Forelimb muscle (tissue), 1 donor: Measurements from ENCODE around the gene RAB8B. TPM values are rescaled to one million over a fixed set of nuclear protein-coding genes. Genes with fewer than 3 reads are reported as not detected.
"Not testable (repeated sequence)": the region's sequence is repeated elsewhere in the genome, so short reads cannot be mapped to it uniquely, and the experiment has no call there.

Experiments used
- DNase-seq: peaks from one replicate; pipeline ENCODE4 v3.0.0-alpha.2; 2013; ENCODE audit warnings: low read depth
- polyA plus RNA-seq: library from polyadenylated mRNA; unstranded; fragments of 120-200 nt; gene quantifications from one replicate; pipeline ENCODE4 v1.2.1, GENCODE V29; 2013; ENCODE audit not compliant: insufficient read length

RAB8B gene
- polyA plus RNA-seq, 1 donor = 16.8 TPM

- not testable (repeated sequence) for DNase-seq
These were observed 19.4 kb downstream of the RAB8B start for GRCh38 chr15:63208824-63209223.

GRCh38 chr15:63210151-63211091 lies 21.0 kb downstream of the RAB8B start:
- DNase-seq = no peak

- no peak for DNase-seq
These were observed 21.7 kb downstream of the RAB8B start for GRCh38 chr15:63211092-63211490.

GRCh38 chr15:63211549-63211948 lies 22.1 kb downstream of the RAB8B start:
- DNase-seq = no peak

GRCh38 chr15:63212050-63213004 lies 22.9 kb downstream of the RAB8B start:
- DNase-seq = peak; percentile 71

GRCh38 chr15:63218100-63218808 lies 28.8 kb downstream of the RAB8B start:
- DNase-seq = no peak

- no peak for DNase-seq
These were observed 29.8 kb downstream of the RAB8B start for GRCh38 chr15:63219196-63219710.

GRCh38 chr15:63221346-63221745 lies 31.9 kb downstream of the RAB8B start:
- DNase-seq = no peak

GRCh38 chr15:63223463-63223862 lies 34.1 kb downstream of the RAB8B start:
- no peak for DNase-seq

GRCh38 chr15:63225381-63225780 lies 36.0 kb downstream of the RAB8B start:
- DNase-seq = no peak

- no peak for DNase-seq
These were observed 36.9 kb downstream of the RAB8B start for GRCh38 chr15:63226155-63226883.

- no peak for DNase-seq
These were observed 37.6 kb downstream of the RAB8B start for GRCh38 chr15:63226966-63227401.

- no peak for DNase-seq
These were observed 38.3 kb downstream of the RAB8B start for GRCh38 chr15:63227689-63228088.

- no peak for DNase-seq
These were observed 41.8 kb downstream of the RAB8B start for GRCh38 chr15:63231206-63231605.

GRCh38 chr15:63231706-63232105 lies 42.3 kb downstream of the RAB8B start:
- DNase-seq = no peak

GRCh38 chr15:63232405-63232804 lies 43.0 kb downstream of the RAB8B start:
- DNase-seq = no peak

GRCh38 chr15:63232943-63233342 lies 43.5 kb downstream of the RAB8B start:
- no peak for DNase-seq

GRCh38 chr15:63233667-63234423 lies 44.4 kb downstream of the RAB8B start:
- no peak for DNase-seq

- no peak for DNase-seq
These were observed 45.1 kb downstream of the RAB8B start for GRCh38 chr15:63234451-63234870.

GRCh38 chr15:63236272-63236671 lies 46.9 kb downstream of the RAB8B start:
- DNase-seq = no peak
